Tibial artery (tissue), 4 donors: ENCODE data around the gene KCNF1.

Experiments
- DNase-seq, 2 donors: peaks; one replicate each; pipeline ENCODE4 v3.0.0-alpha.2; 2019
- H3K27ac ChIP-seq, 2 donors: fragments of 200-600 bp; sonication (generic) in 1 of 2; 1 replicate in 1 of 2; 2 replicates in 1 of 2; pipeline ENCODE4 v1.5.1; 2018 to 2019; ENCODE audit warnings: mild to moderate bottlenecking in 1 of 2
- H3K27me3 ChIP-seq, 2 donors: fragments of 200-600 bp; sonication (generic) in 1 of 2; one replicate each; pipeline versions ENCODE4 v1.5.1 to v1.6.0; 2016 to 2019
- H3K36me3 ChIP-seq, 3 donors: fragments of 200-600 bp; sonication (generic) in 2 of 3; one replicate each; pipeline ENCODE4 v1.5.1; 2016 to 2019; ENCODE audit warnings: mild to moderate bottlenecking in 2 of 3
- H3K4me1 ChIP-seq, 4 donors: fragments of 200-600 bp; sonication (generic) in 2 of 4; 1 replicate in 3 of 4; 2 replicates in 1 of 4; pipeline ENCODE4 v1.5.1; 2016 to 2019
- H3K4me3 ChIP-seq, 2 donors: fragments of 200-600 bp; sonication (generic) in 1 of 2; 1 replicate in 1 of 2; 2 replicates in 1 of 2; pipeline ENCODE4 v1.5.1; 2018 to 2019; ENCODE audit warnings: mild to moderate bottlenecking in 2 of 2
- H3K9me3 ChIP-seq, 3 donors: fragments of 200-600 bp; sonication (generic) in 1 of 3; one replicate each; pipeline ENCODE4 v1.5.1; 2016 to 2019
- CTCF ChIP-seq, 2 experiments: fragments of 200-600 bp in 1 of 2; fragments of 450-650 bp in 1 of 2; IDR thresholded peaks; one replicate each; pipeline ENCODE4 v1.5.1; 2017 to 2019; ENCODE audit warnings: antibody characterized with exemption in 2 of 2, mild to moderate bottlenecking in 1 of 2, moderate library complexity in 1 of 2
- intact Hi-C: fragments of 100-400 bp; cut with DNase I; formaldehyde crosslinking; loops from one replicate; pipeline ENCODE4 v1.15.0; 2023; ENCODE audit warnings: low total_unique reads

The KCNF1 gene

GRCh38 chr2:10912076-10912731, 470 bp downstream of the KCNF1 start:
- intact Hi-C loops: no loop called here
- H3K27ac ChIP-seq: no peak overlapping the region

GRCh38 chr2:10912796-10913455, 1.2 kb downstream of the KCNF1 start:
- TF ChIP-seq CTCF (IDR thresholded peaks at IDR 0.05): no peak
- peak in 1 of 2 donors; percentile 51 for DNase-seq
- H3K4me1 ChIP-seq: peaks cover 0 to 10% (median 3%) of the 10 kb centered on the region in 4 donors
- intact Hi-C loops: no loop called here
- no peak overlapping the region for H3K4me3 ChIP-seq
- no peak overlapping the region for H3K27ac ChIP-seq
- H3K9me3 ChIP-seq: no peaks in the 10 kb centered on the region
- no peaks in the 10 kb centered on the region for H3K36me3 ChIP-seq
- H3K27me3 ChIP-seq: peaks cover 0 to 56% of the 10 kb centered on the region in 2 donors

More at GRCh38 chr2:10912076-10912731, 470 bp downstream of the KCNF1 start:
- H3K27me3 ChIP-seq: peaks cover 0 to 56% of the 10 kb centered on the region in 2 donors
- no peaks in the 10 kb centered on the region for H3K9me3 ChIP-seq
- H3K4me3 ChIP-seq: no peak overlapping the region
- no peaks in the 10 kb centered on the region for H3K36me3 ChIP-seq
- DNase-seq: peak in 1 of 2 donors; percentile 49
- no peak for TF ChIP-seq CTCF (IDR thresholded peaks at IDR 0.05)
- H3K4me1 ChIP-seq: peaks cover 0 to 10% (median 3%) of the 10 kb centered on the region in 4 donors

- no peak overlapping the region for H3K27ac ChIP-seq
- TF ChIP-seq CTCF (IDR thresholded peaks at IDR 0.05): no peak
- DNase-seq: peak in 1 of 2 donors; percentile 54
Measured at GRCh38 chr2:10913501-10914271, 2.0 kb downstream of the KCNF1 start.

GRCh38 chr2:10914272-10914693, 2.5 kb downstream of the KCNF1 start:
- no peak overlapping the region for H3K27ac ChIP-seq
- intact Hi-C loops: no loop called here
- DNase-seq: no peak
- no peak for TF ChIP-seq CTCF (IDR thresholded peaks at IDR 0.05)
- H3K27me3 ChIP-seq: peaks cover 0 to 63% of the 10 kb centered on the region in 2 donors
- no peaks in the 10 kb centered on the region for H3K36me3 ChIP-seq
- peaks cover 0 to 10% (median 3%) of the 10 kb centered on the region in 4 donors for H3K4me1 ChIP-seq
- H3K9me3 ChIP-seq: no peaks in the 10 kb centered on the region
- H3K4me3 ChIP-seq: no peak overlapping the region

More at GRCh38 chr2:10913501-10914271, 2.0 kb downstream of the KCNF1 start:
- Histone ChIP-seq H3K27me3 (peaks cover 0 to 58% of the 10 kb centered on the region in 2 donors), H3K4me1 (peaks cover 0 to 10% (median 3%) of the 10 kb centered on the region in 4 donors), H3K9me3 (no peaks in the 10 kb centered on the region), H3K4me3 (no peak overlapping the region), H3K36me3 (no peaks in the 10 kb centered on the region)
- intact Hi-C loops: no loop called here

GRCh38 chr2:10915236-10915635, 3.5 kb downstream of the KCNF1 start:
- no peak for TF ChIP-seq CTCF (IDR thresholded peaks at IDR 0.05)
- H3K9me3 ChIP-seq: no peaks in the 10 kb centered on the region
- intact Hi-C loops: no loop called here
- peak in 1 of 2 donors; percentile 58 for DNase-seq
- no peak overlapping the region for H3K4me3 ChIP-seq
- no peak overlapping the region for H3K27ac ChIP-seq
- H3K4me1 ChIP-seq: peaks cover 0 to 10% (median 3%) of the 10 kb centered on the region in 4 donors
- no peaks in the 10 kb centered on the region for H3K36me3 ChIP-seq
- H3K27me3 ChIP-seq: peaks cover 0 to 67% of the 10 kb centered on the region in 2 donors
